Measurements from ENCODE around the gene EDNRA. TPM values are rescaled to one million over a fixed set of nuclear protein-coding genes. Genes with fewer than 3 reads are reported as not detected.

The EDNRA gene
- total RNA-seq, 2 experiments from 2014 or later, result not detected

DNA sequence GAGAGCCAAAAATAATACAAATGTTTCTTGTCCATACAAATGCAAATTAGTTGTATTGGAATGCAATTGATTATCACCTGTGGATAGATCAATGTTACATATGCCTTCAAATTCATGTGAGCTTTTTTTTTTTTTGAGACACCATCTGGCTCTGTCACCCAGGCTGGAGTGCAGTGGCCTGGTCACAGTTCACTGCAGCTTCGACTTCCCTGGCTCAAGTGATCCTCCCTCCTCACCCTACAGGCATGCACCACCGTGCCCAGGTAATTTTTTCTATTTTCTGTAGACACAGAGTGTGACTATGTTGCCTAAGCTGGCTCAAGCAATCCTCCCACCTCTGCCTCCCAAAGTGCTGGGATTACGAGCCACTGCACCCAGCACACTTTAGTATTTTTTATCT lies 97.7 kb downstream of the EDNRA start:
- ChIA-PET POLR2A (no interaction called here), CTCF (interaction anchor here (1.6 kb wide), 1 partner anchor 59 kb away, joined by 4 read pairs; no protein-coding TSS in a partner anchor)
- H3K9me3 Mint-ChIP-seq (ENCODE audit: low read depth), result no peaks in the 10 kb centered on the region
- ATAC-seq, result no peak
- H3K4me1 Mint-ChIP-seq, result no peaks in the 10 kb centered on the region
- peaks cover 4% of the 10 kb centered on the region for H3K27me3 Mint-ChIP-seq
- no peak overlapping the region for H3K4me3 Mint-ChIP-seq
- H3K36me3 Mint-ChIP-seq (ENCODE audit: low read depth), result no peaks in the 10 kb centered on the region
- no peak overlapping the region for H3K27ac Mint-ChIP-seq
- no peak for DNase-seq
- intact Hi-C loops (cut with DNase I, micrococcal nuclease), result no loop called here

DNA sequence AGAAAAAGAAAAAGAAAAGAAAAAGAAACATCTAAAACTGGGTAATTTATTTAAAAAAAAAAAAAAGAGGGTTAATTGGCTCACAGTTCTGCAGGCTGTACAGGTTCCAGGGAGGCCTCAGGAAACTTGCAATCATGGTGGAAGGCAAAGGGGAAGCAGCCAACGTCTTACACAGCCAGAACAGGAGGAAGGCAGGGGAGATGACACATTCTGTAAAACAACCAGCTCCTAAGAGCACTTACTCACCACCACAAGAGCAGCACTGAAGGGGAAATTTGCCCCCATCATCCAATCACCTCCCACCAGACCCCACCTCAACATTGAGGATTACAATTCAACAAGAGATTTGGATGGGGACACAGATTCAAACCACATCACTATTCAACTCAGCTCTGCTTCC lies 99.5 kb downstream of the EDNRA start:
- no peaks in the 10 kb centered on the region for H3K4me1 Mint-ChIP-seq
- no peaks in the 10 kb centered on the region for H3K36me3 Mint-ChIP-seq (ENCODE audit: low read depth)
- peaks cover 8% of the 10 kb centered on the region for H3K27me3 Mint-ChIP-seq
- no peak overlapping the region for H3K4me3 Mint-ChIP-seq
- ChIA-PET CTCF (interaction anchor here (0.7 to 1.3 kb wide), 2 partner anchors 9 to 24 kb away, joined by 3 to 12 read pairs; no protein-coding TSS in a partner anchor), POLR2A (no interaction called here)
- no peak overlapping the region for H3K27ac Mint-ChIP-seq
- ATAC-seq (no peak), DNase-seq (no peak)
- intact Hi-C loops (cut with DNase I, micrococcal nuclease), result no loop called here
- peaks cover 8% of the 10 kb centered on the region for H3K9me3 Mint-ChIP-seq (ENCODE audit: low read depth)

DNA sequence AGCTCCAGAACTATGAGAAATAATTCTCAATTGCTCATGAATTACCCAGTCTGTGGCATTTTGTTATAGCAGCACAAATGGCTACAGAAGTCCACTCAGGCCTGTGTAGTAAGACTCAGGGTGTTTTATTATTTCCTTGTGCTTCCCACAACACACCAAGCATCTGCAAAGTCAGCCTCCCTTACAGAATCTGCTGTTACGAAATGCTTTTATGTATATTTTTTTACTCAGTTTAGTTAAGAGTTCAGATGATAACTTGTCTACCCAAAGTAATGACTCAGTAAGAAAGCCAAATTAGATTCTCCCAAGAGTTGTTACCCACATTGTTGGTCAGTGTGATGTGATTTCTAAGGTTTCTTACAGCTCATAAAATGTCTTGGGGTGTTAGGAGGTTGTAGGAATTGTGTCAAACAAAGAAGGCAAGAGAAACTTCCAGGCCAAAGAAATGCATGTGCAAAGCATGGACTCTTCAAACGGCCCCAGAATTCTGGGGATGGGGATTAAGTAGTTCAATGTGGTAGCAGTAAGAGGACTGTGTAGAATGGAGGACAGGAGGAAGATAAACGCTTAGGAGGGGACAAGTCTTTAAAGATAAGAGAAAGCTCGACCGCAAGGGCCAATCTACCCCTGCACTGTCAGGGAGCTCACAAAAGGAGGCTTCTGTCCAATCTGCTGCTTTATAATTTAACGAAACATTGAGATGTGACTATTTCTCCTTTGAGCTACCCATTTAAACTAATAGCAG lies 100.9 kb downstream of the EDNRA start:
- DNase-seq (no peak), ATAC-seq (no peak)
- H3K9me3 Mint-ChIP-seq (ENCODE audit: low read depth), result peaks cover 9% of the 10 kb centered on the region
- intact Hi-C loops (cut with DNase I, micrococcal nuclease), result no loop called here
- H3K4me3 Mint-ChIP-seq, result no peak overlapping the region
- no peaks in the 10 kb centered on the region for H3K4me1 Mint-ChIP-seq
- ChIA-PET POLR2A (no interaction called here), CTCF (interaction anchor here (0.6 kb wide), 2 partner anchors 285 to 326 kb away, joined by 3 read pairs; no protein-coding TSS in a partner anchor)
- no peaks in the 10 kb centered on the region for H3K36me3 Mint-ChIP-seq (ENCODE audit: low read depth)
- H3K27ac Mint-ChIP-seq, result no peak overlapping the region
- peaks cover 8% of the 10 kb centered on the region for H3K27me3 Mint-ChIP-seq

DNA sequence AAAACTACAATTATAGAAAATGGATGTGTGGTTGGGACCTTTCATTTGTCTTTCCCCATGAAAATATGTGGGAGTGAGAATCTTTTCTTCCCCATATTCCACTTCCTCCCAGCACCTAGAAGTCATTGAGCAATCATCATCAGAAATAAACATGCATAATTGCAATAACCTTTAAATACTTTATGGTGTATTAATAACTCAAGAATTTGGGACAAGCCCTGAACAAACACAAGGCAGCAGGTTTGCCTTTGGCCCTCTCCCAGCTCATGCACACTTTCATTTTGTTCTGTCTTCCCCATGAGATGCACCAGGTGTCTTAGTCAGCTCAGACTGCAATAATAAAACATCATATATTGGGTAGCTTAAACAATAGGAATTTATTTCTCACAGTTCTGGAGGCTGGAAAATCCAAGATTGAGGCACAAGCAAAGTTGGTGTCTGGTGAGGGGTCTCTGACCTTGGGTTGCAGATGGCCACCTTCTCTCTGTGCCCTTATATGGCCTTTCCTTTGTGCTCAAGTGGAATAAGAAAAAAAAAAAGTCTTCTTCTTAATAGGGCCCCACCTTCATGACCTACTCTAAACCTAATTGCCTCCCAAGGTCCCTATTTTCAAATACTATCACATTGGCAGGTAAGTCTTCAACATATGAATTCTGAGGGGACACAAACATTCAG lies 101.6 kb downstream of the EDNRA start:
- H3K27me3 Mint-ChIP-seq, result peaks cover 8% of the 10 kb centered on the region
- intact Hi-C loops (cut with DNase I, micrococcal nuclease), result no loop called here
- POLR2A ChIA-PET, result no interaction called here
- no peak for ATAC-seq
- H3K36me3 Mint-ChIP-seq (ENCODE audit: low read depth), result no peaks in the 10 kb centered on the region
- H3K4me1 Mint-ChIP-seq, result no peaks in the 10 kb centered on the region
- no peak overlapping the region for H3K27ac Mint-ChIP-seq
- H3K4me3 Mint-ChIP-seq, result no peak overlapping the region
- peaks cover 9% of the 10 kb centered on the region for H3K9me3 Mint-ChIP-seq (ENCODE audit: low read depth)
- DNase-seq, result no peak
- CTCF ChIA-PET, result interaction anchor here (0.6 kb wide), 2 partner anchors 284 to 325 kb away, joined by 3 read pairs; no protein-coding TSS in a partner anchor

DNA sequence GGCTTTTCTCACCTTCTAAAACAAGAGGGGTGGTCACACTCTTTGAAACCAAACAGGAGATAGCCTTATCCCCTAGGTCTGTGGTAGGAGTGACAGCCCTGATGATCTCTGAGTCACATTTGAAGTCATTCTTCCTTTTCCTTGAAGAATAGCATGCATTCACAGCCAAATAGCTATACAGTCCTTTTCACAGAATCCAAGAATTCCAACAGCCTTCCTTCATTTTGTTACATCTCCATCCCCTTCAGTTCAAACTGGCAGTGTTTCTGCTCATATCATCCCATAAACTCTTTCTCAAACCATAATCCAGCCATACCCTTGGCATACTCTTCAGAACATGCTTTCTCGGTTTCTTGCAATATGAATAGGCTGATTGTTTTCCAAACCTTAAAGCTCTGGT lies 103.0 kb downstream of the EDNRA start:
- peaks cover 9% of the 10 kb centered on the region for H3K27me3 Mint-ChIP-seq
- peaks cover 9% of the 10 kb centered on the region for H3K9me3 Mint-ChIP-seq (ENCODE audit: low read depth)
- H3K36me3 Mint-ChIP-seq (ENCODE audit: low read depth), result no peaks in the 10 kb centered on the region
- POLR2A ChIA-PET, result no interaction called here
- H3K4me3 Mint-ChIP-seq, result no peak overlapping the region
- ATAC-seq (no peak), DNase-seq (no peak)
- no peaks in the 10 kb centered on the region for H3K4me1 Mint-ChIP-seq
- no peak overlapping the region for H3K27ac Mint-ChIP-seq
- intact Hi-C loops (cut with DNase I, micrococcal nuclease), result loop anchor here in 1 of 2 experiments (2.0 kb wide), 1 partner anchor 63 kb away; no protein-coding TSS in a partner anchor
- CTCF ChIA-PET, result no interaction called here

DNA sequence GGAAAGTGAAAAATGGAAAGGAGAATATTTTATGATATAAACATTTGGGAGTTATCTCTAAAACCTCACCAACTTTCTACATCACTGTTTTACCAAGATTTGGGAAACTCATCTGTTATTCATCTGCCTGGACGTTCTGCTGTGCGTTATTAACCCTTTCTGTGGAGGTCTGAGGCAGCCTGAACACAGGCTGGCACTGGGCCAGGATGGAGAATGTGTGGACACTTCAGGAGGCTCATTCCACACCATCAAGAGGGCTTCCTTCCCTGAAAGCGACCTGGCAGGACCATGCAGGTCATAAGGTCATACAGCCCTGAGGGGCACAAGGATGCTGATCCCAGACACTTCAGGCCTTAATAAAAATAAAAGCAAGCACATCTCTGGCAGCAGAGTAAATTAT lies 105.1 kb downstream of the EDNRA start:
- ChIA-PET POLR2A (no interaction called here), CTCF (interaction anchor here (1.4 kb wide), 1 partner anchor 281 kb away, joined by 3 read pairs; no protein-coding TSS in a partner anchor)
- DNase-seq, result no peak

DNA sequence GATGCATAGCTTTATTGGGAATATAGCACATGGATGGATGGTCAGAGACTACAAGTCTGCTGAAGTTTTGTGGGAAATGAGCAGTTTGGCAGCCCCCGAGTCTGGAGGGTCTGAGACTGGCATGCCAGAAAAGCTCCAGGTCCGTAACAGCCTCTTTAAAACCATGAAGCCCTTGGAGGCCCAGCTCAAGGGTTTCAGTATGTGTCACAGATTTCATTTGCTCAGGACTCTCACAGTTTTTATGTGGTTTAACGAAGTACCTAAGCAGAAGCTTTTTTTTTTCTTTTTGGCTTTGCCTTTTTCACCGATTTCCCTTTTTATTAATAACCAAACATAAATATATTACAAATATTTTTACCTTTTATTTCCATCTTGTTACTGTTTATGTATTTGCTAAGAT lies 105.7 kb downstream of the EDNRA start:
- no peak for DNase-seq
- ChIA-PET POLR2A (no interaction called here), CTCF (interaction anchor here (1.0 to 1.4 kb wide), 2 partner anchors 280 to 568 kb away, joined by 3 to 4 read pairs; no protein-coding TSS in a partner anchor)
- intact Hi-C loops (cut with DNase I, micrococcal nuclease), result no loop called here
- ATAC-seq, result no peak
- H3K4me1 Mint-ChIP-seq, result no peaks in the 10 kb centered on the region
- no peak overlapping the region for H3K27ac Mint-ChIP-seq
- peaks cover 9% of the 10 kb centered on the region for H3K27me3 Mint-ChIP-seq
- no peaks in the 10 kb centered on the region for H3K36me3 Mint-ChIP-seq (ENCODE audit: low read depth)
- peaks cover 9% of the 10 kb centered on the region for H3K9me3 Mint-ChIP-seq (ENCODE audit: low read depth)
- H3K4me3 Mint-ChIP-seq, result no peak overlapping the region

More for the DNA sequence above, 105.1 kb downstream of the EDNRA start:
- no peak for ATAC-seq
- Mint-ChIP-seq H3K36me3 (ENCODE audit: low read depth) (no peaks in the 10 kb centered on the region), H3K9me3 (ENCODE audit: low read depth) (peaks cover 9% of the 10 kb centered on the region), H3K4me3 (no peak overlapping the region), H3K4me1 (no peaks in the 10 kb centered on the region), H3K27ac (no peak overlapping the region), H3K27me3 (peaks cover 9% of the 10 kb centered on the region)
- intact Hi-C loops (cut with DNase I, micrococcal nuclease), result no loop called here

DNA sequence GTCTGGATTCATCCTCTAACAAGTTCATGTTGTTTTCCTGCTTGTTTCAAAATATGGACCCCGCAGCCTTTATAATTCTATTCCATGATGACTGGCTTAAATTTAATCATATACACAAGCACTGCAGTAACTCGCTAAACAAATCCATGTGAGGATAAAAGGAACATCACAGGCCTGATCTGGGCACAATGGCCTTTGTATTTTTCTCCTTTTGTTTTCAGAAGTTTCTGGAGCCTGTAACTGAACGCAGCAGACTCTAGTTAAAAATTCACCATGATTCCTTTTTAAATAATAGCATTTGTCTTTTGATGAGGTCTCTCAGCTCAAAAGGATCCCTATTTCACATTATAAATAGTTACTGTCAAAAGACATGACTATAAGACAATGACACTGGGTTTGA lies 106.1 kb downstream of the EDNRA start:
- ATAC-seq, result no peak
- H3K36me3 Mint-ChIP-seq (ENCODE audit: low read depth), result no peaks in the 10 kb centered on the region
- peaks cover 9% of the 10 kb centered on the region for H3K27me3 Mint-ChIP-seq
- no peak for DNase-seq
- H3K9me3 Mint-ChIP-seq (ENCODE audit: low read depth), result peaks cover 9% of the 10 kb centered on the region
- H3K27ac Mint-ChIP-seq, result no peak overlapping the region
- no peaks in the 10 kb centered on the region for H3K4me1 Mint-ChIP-seq
- POLR2A ChIA-PET, result no interaction called here
- CTCF ChIA-PET, result interaction anchor here (0.8 to 1.4 kb wide), 4 partner anchors 270 to 568 kb away, joined by 3 to 4 read pairs (median 4); no protein-coding TSS in a partner anchor
- intact Hi-C loops (cut with DNase I, micrococcal nuclease), result no loop called here
- H3K4me3 Mint-ChIP-seq, result no peak overlapping the region

DNA sequence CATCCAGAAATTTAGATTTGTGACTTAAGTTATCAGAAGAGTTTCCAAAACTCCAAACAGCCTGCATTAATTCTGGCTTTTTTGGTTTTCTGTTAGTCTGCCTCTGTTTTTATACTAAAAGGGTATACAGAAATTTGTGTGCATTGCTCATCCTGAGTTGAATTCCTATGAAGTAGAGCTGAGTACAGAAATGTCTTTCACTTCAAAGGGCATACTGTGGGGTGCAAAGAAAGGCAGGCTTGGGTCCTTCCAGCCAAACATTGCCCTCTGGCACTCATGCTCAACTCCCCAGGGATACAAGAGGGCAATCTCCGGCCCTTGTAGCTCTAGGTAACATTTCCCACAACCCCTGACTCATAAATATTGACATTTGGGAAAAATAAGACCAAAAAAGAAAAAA lies 108.7 kb downstream of the EDNRA start:
- intact Hi-C loops (cut with DNase I, micrococcal nuclease), result no loop called here
- peaks cover 5% of the 10 kb centered on the region for H3K9me3 Mint-ChIP-seq (ENCODE audit: low read depth)
- H3K4me3 Mint-ChIP-seq, result no peak overlapping the region
- no peaks in the 10 kb centered on the region for H3K36me3 Mint-ChIP-seq (ENCODE audit: low read depth)
- ChIA-PET CTCF (interaction anchor here (0.5 to 3.1 kb wide), 31 partner anchors 9 to 646 kb away, joined by 3 to 26 read pairs (median 4); no protein-coding TSS in a partner anchor), POLR2A (no interaction called here)
- H3K4me1 Mint-ChIP-seq, result no peaks in the 10 kb centered on the region
- ATAC-seq, result no peak
- H3K27me3 Mint-ChIP-seq, result peaks cover 6% of the 10 kb centered on the region
- H3K27ac Mint-ChIP-seq, result no peak overlapping the region
- no peak for DNase-seq

DNA sequence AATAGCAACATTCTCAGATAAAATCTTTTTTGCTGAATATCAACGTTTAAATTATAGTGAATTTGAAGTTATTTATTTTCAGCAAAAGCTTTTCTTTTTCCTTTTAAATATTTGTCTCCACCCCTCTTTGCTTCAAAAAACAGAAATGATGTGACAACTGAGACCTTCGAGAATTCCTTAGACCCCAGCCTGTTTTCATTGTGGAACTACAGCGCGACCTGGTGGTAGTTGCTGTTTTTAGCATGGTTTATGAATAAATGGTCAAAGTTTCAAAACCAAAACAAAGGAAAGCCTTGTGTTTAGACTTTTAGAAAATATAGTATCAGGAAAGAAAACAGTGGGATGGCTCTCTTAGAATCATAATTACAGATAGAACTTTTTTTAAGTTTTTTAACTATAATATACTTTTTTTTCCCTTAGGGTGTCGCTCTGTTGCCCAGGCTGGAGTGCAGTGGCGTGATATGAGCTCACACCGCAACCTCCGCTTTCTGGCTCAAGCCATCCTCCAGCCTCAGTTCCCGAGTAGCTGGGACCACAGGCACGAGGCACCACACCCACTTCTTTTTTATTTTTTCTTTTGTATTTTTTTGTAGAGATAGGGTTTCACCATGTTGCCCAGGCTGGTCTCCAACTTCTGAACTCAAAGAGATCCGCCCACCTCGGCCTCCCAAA lies 109.5 kb downstream of the EDNRA start:
- H3K4me3 Mint-ChIP-seq, result no peak overlapping the region
- no peaks in the 10 kb centered on the region for H3K4me1 Mint-ChIP-seq
- intact Hi-C loops (cut with DNase I, micrococcal nuclease), result loop anchor here (1.0 to 2.0 kb wide), 6 partner anchors 71 to 572 kb away; no protein-coding TSS in a partner anchor
- POLR2A ChIA-PET, result no interaction called here
- ATAC-seq (no peak), DNase-seq (peak; percentile 69)
- H3K27me3 Mint-ChIP-seq, result peaks cover 4% of the 10 kb centered on the region
- CTCF ChIA-PET, result interaction anchor here (0.6 to 3.1 kb wide), 28 partner anchors 10 to 647 kb away, joined by 3 to 26 read pairs (median 4); no protein-coding TSS in a partner anchor
- no peak overlapping the region for H3K27ac Mint-ChIP-seq
- H3K36me3 Mint-ChIP-seq (ENCODE audit: low read depth), result no peaks in the 10 kb centered on the region
- H3K9me3 Mint-ChIP-seq (ENCODE audit: low read depth), result peaks cover 1% of the 10 kb centered on the region

DNA sequence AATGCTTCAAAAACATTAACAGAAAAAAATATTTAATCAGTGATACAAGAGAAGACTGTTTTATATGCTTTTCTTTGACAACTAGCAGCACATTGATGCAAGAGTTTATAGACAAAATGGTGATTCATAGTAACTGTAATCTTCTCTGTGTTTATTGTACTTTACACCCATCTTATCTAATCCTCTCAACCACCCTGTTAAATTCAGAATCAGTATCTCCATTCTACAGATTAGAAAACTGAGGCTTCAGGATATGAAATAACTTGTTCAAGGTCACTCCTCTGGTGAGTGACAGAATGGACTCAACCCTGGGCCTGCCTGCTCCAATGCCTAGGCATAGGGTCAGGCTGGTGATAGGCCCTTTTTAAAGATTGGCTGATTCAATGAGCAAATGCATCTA lies 110.2 kb downstream of the EDNRA start:
- Mint-ChIP-seq H3K27me3 (peaks cover 2% of the 10 kb centered on the region), H3K36me3 (ENCODE audit: low read depth) (no peaks in the 10 kb centered on the region), H3K4me3 (no peak overlapping the region), H3K9me3 (ENCODE audit: low read depth) (no peaks in the 10 kb centered on the region), H3K4me1 (no peaks in the 10 kb centered on the region), H3K27ac (no peak overlapping the region)
- ATAC-seq, result no peak
- no peak for DNase-seq
- ChIA-PET POLR2A (no interaction called here), CTCF (interaction anchor here (0.7 to 3.1 kb wide), 10 partner anchors 66 to 572 kb away, joined by 3 to 26 read pairs (median 3); no protein-coding TSS in a partner anchor)
- intact Hi-C loops (cut with DNase I, micrococcal nuclease), result loop anchor here (2.0 kb wide), 4 partner anchors 72 to 572 kb away; no protein-coding TSS in a partner anchor

All from activated CD4-positive, alpha-beta T cell treated with anti-CD3 and anti-CD28 coated beads for 36 hours (primary cell).